Neuronal stem cell (in vitro differentiated cells): ENCODE measurements around the gene EPHA4.

Experiments used
- DNase-seq: peaks from one replicate; pipeline ENCODE4 v3.0.0-alpha.2; 2013; ENCODE audit warnings: low spot score
- H2AFZ ChIP-seq: one replicate; pipeline ENCODE4 v1.6.1; 2013; ENCODE audit warnings: mild to moderate bottlenecking, low read length, inconsistent platforms
- H2AK5ac ChIP-seq: 2 replicates; pipeline ENCODE4 v1.6.1; 2013; ENCODE audit warnings: low read depth, mild to moderate bottlenecking, inconsistent platforms, low read length, moderate library complexity, mixed read lengths
- H2BK120ac ChIP-seq: 2 replicates; pipeline ENCODE4 v1.6.1; 2013; ENCODE audit warnings: low read depth, mild to moderate bottlenecking, inconsistent platforms, low read length, moderate library complexity, mixed read lengths
- H2BK12ac ChIP-seq: one replicate; pipeline ENCODE4 v1.6.1; 2013; ENCODE audit warnings: low read length, inconsistent platforms
- H2BK15ac ChIP-seq: 2 replicates; pipeline ENCODE4 v1.6.1; 2013; ENCODE audit warnings: mild to moderate bottlenecking, low read length, inconsistent platforms, mixed read lengths
- H2BK5ac ChIP-seq: one replicate; pipeline ENCODE4 v1.6.1; 2013; ENCODE audit warnings: inconsistent platforms, mild to moderate bottlenecking, low read length, moderate library complexity
- H3K14ac ChIP-seq: one replicate; pipeline ENCODE4 v1.6.1; 2013; ENCODE audit warnings: low read length, inconsistent platforms
- H3K18ac ChIP-seq: 2 replicates; pipeline ENCODE4 v1.6.1; 2013; ENCODE audit warnings: low read length, inconsistent platforms
- H3K23ac ChIP-seq: 2 replicates; pipeline ENCODE4 v1.6.1; 2013; ENCODE audit warnings: low read depth, mild to moderate bottlenecking, mixed read lengths, low read length, inconsistent platforms; ENCODE audit not compliant: poor library complexity
- H3K27ac ChIP-seq: replicated peaks from 3 replicates; pipeline ENCODE4 v1.5.1; 2013; ENCODE audit warnings: low read length, inconsistent platforms
- H3K27me3 ChIP-seq, 3 experiments: 2 replicates each; pipeline ENCODE4 v1.6.1; 2013; ENCODE audit warnings: low read length in 3 of 3, mild to moderate bottlenecking in 2 of 3, inconsistent platforms in 1 of 3, low read depth in 1 of 3, mixed read lengths in 1 of 3, moderate library complexity in 1 of 3; ENCODE audit not compliant: control insufficient read depth in 3 of 3, insufficient read depth in 3 of 3
- H3K36me3 ChIP-seq, 2 donors: replicated peaks in 1 of 2; 2 replicates each; pipeline ENCODE4 v1.6.1; 2013; ENCODE audit warnings: low read length in 2 of 2; ENCODE audit not compliant: control insufficient read depth in 2 of 2, insufficient read depth in 2 of 2
- H3K4ac ChIP-seq: 2 replicates; pipeline ENCODE4 v1.6.1; 2013; ENCODE audit warnings: inconsistent platforms, mild to moderate bottlenecking, low read length, moderate library complexity
- H3K4me1 ChIP-seq, 2 donors: 1 replicate in 1 of 2; 2 replicates in 1 of 2; pipeline ENCODE4 v1.6.1; 2013; ENCODE audit warnings: low read length in 2 of 2, low read depth in 1 of 2; ENCODE audit not compliant: control insufficient read depth in 2 of 2, insufficient read depth in 1 of 2
- H3K4me2 ChIP-seq: one replicate; pipeline ENCODE4 v1.6.1; 2013; ENCODE audit warnings: mild to moderate bottlenecking, low read length, inconsistent platforms; ENCODE audit not compliant: insufficient read depth, poor library complexity, severe bottlenecking
- H3K4me3 ChIP-seq, 2 donors: 2 replicates each; pipeline ENCODE4 v1.5.1; 2013; ENCODE audit warnings: low read length in 2 of 2, mild to moderate bottlenecking in 2 of 2, inconsistent platforms in 1 of 2, moderate library complexity in 1 of 2
- H3K79me1 ChIP-seq: one replicate; pipeline ENCODE4 v1.6.1; 2013; ENCODE audit warnings: low read depth, mild to moderate bottlenecking, inconsistent platforms, low read length, moderate library complexity
- H3K9ac ChIP-seq: one replicate; pipeline ENCODE4 v1.6.1; 2013; ENCODE audit warnings: mild to moderate bottlenecking, low read depth, low read length, inconsistent platforms; ENCODE audit not compliant: poor library complexity
- H3K9me3 ChIP-seq, 2 donors: replicated peaks in 1 of 2; 2 replicates each; pipeline versions ENCODE3 to v1.6.1; 2013; ENCODE audit warnings: low read length in 2 of 2, mild to moderate bottlenecking in 2 of 2, inconsistent platforms in 1 of 2, low read depth in 1 of 2, mixed read lengths in 1 of 2, moderate library complexity in 1 of 2; ENCODE audit not compliant: control insufficient read depth in 2 of 2, insufficient read depth in 1 of 2
- H4K8ac ChIP-seq: one replicate; pipeline ENCODE4 v1.6.1; 2013; ENCODE audit warnings: low read depth, mild to moderate bottlenecking, inconsistent platforms, low read length, moderate library complexity
- H4K91ac ChIP-seq: one replicate; pipeline ENCODE4 v1.6.1; 2013; ENCODE audit warnings: low read length, low read depth, mild to moderate bottlenecking, inconsistent platforms; ENCODE audit not compliant: poor library complexity
- WGBS, 2 donors: extraction: QIAGEN DNeasy Blood & Tissue Kit; methylation state at CpG; one replicate each; pipeline ENCODE4 v1.1.7; 2013; ENCODE audit warnings: missing lambda C conversion rate in 2 of 2, mixed read lengths in 1 of 2; ENCODE audit not compliant: insufficient read length in 2 of 2, insufficient replicate concordance in 1 of 2; ENCODE audit errors: extremely low coverage in 2 of 2; 5-methylcytosine and 5-hydroxymethylcytosine counted together

EPHA4 gene

DNA sequence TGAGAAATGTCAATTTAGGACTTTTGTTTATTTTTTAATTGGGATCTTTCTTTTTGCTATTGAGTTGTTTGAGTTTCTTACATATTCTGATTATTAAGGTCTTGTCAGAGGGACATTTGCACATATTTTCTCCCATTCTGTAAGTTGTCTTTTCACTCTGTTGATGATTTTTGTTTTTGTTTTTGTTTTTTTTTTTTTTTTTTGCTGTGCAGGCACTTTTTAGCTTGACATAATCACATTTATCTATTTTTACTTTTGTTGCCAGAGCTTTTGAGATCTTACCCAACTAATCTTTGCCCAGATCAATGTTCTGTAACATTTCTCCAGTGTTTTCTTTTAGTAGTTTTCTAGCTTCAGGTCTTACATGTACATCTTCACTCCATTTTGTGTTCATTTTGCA is 166.6 kb downstream of the EPHA4 start:
- Histone ChIP-seq H3K79me1 (no peaks in the 10 kb centered on the region), H2BK5ac (no peak overlapping the region), H2BK15ac (no peak overlapping the region), H3K36me3 (no peaks in the 10 kb centered on the region), H4K8ac (no peak overlapping the region), H3K27me3 (no peaks in the 10 kb centered on the region), H3K18ac (no peak overlapping the region), H3K9me3 (no peaks in the 10 kb centered on the region), H3K4me3 (no peak overlapping the region), H3K23ac (no peak overlapping the region), H3K9ac (no peak overlapping the region), H2BK120ac (no peak overlapping the region), H3K4me2 (no peak overlapping the region), H4K91ac (no peak overlapping the region), H2AK5ac (no peak overlapping the region), H2AFZ (no peak overlapping the region), H3K14ac (no peak overlapping the region), H3K4me1 (no peaks in the 10 kb centered on the region), H3K4ac (no peak overlapping the region), H2BK12ac (no peak overlapping the region), H3K27ac (no peak overlapping the region)
- DNase-seq: no peak

DNA sequence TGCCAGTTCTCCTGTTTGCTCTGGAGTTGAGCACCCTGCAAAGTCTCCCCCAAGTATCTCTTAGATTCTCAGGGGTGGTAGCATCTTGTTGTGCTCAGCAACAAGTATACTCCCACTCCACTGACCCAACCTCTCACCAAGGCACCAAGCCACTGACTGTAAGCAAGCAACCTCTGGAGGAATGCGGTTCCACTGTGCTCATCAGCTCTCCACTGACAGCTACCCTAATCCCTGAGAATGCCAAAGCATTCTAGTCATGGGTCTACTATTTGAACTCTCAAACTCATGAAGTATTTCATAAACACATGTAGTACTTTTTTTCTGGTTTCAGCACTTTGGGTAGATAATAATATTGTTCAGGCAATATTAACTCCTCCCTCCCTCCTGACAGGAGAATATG is 170.0 kb downstream of the EPHA4 start:
- Histone ChIP-seq H3K27me3 (no peaks in the 10 kb centered on the region), H3K4me3 (no peak overlapping the region), H3K4me1 (no peaks in the 10 kb centered on the region), H3K9me3 (no peaks in the 10 kb centered on the region), H3K27ac (no peak overlapping the region), H3K9ac (no peak overlapping the region), H3K18ac (no peak overlapping the region), H3K4ac (no peak overlapping the region), H2BK15ac (no peak overlapping the region), H2BK12ac (no peak overlapping the region), H2BK5ac (no peak overlapping the region), H2AK5ac (no peak overlapping the region), H2AFZ (no peak overlapping the region), H3K14ac (no peak overlapping the region), H3K79me1 (no peaks in the 10 kb centered on the region), H3K4me2 (no peak overlapping the region), H3K23ac (no peak overlapping the region), H4K91ac (no peak overlapping the region), H2BK120ac (no peak overlapping the region), H3K36me3 (no peaks in the 10 kb centered on the region), H4K8ac (no peak overlapping the region)
- no peak for DNase-seq
- WGBS, 2 donors: no CpG with 5 or more reads among the region's 1 CpG

DNA sequence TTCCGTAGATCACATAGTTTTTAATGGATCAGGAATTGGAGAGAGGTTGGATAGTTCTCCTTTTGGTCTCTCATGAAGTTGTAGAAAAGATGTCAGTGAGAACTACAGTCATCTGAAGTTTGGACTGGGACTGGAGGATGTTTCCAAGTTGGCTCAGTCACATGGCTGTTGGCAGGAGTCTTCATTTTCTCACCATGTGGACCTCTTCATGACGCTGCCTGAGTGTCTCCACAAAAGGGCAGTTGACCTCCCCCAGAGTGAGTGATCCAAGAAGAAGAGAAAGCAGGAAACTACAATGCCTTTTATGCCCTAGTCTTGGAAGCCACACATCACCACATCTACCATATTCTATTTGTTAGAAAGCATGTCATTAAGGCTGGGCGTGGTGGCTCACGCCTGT is 171.7 kb downstream of the EPHA4 start:
- Histone ChIP-seq H3K18ac (peak overlapping the region; percentile 59), H3K36me3 (no peaks in the 10 kb centered on the region), H4K8ac (no peak overlapping the region), H2BK5ac (no peak overlapping the region), H3K27me3 (no peaks in the 10 kb centered on the region), H3K9ac (no peak overlapping the region), H3K9me3 (no peaks in the 10 kb centered on the region), H3K27ac (no peak overlapping the region), H3K23ac (no peak overlapping the region), H3K4me2 (no peak overlapping the region), H4K91ac (no peak overlapping the region), H2BK12ac (no peak overlapping the region), H2AFZ (no peak overlapping the region), H2BK15ac (no peak overlapping the region), H3K4ac (no peak overlapping the region), H2AK5ac (no peak overlapping the region), H3K4me3 (no peak overlapping the region), H2BK120ac (no peak overlapping the region), H3K79me1 (no peaks in the 10 kb centered on the region), H3K4me1 (no peaks in the 10 kb centered on the region), H3K14ac (no peak overlapping the region)
- no peak for DNase-seq
- no CpG with 5 or more reads among the region's 4 CpGs for WGBS, 2 donors

DNA sequence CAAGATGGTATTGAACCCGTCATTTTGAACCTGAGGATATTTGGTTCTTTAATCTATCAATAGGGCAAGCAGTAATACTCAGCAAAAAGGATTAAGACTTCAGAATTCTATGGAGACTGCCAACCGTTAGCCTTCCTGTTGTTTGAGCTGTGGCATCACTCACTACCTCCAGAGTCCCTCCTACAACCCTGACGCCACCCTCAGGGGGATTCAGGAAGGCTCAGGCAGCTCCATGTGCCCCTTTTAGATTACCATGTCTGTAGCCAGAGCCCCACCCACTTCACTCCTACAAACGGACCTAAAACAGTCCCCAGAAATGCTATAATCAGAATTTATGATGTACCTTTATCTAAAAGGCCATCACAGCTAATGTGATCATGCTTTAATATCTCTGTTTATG is 172.9 kb downstream of the EPHA4 start:
- Histone ChIP-seq H3K4me1 (no peaks in the 10 kb centered on the region), H3K79me1 (no peaks in the 10 kb centered on the region), H3K4me2 (no peak overlapping the region), H2BK15ac (no peak overlapping the region), H3K9me3 (no peaks in the 10 kb centered on the region), H3K14ac (no peak overlapping the region), H3K23ac (no peak overlapping the region), H3K27ac (no peak overlapping the region), H3K4ac (no peak overlapping the region), H2AFZ (no peak overlapping the region), H3K36me3 (no peaks in the 10 kb centered on the region), H3K18ac (no peak overlapping the region), H2BK12ac (no peak overlapping the region), H3K27me3 (no peaks in the 10 kb centered on the region), H3K9ac (no peak overlapping the region), H3K4me3 (no peak overlapping the region), H2BK5ac (no peak overlapping the region), H2BK120ac (no peak overlapping the region), H4K91ac (no peak overlapping the region), H4K8ac (no peak overlapping the region), H2AK5ac (no peak overlapping the region)
- WGBS, 2 donors: no CpG with 5 or more reads among the region's 4 CpGs
- DNase-seq: no peak
